Esophagus mucosa (tissue), 1 donor: ENCODE results near the gene ORAI1. TPM values are rescaled to one million over a fixed set of nuclear protein-coding genes. Genes with fewer than 3 reads are reported as not detected.
"Not testable (repeated sequence)": the region's sequence is repeated elsewhere in the genome, so short reads cannot be mapped to it uniquely, and the experiment has no call there.

Source experiments
- ATAC-seq: fragments of 200-7000 bp; cut with Tn5 transposase; one replicate; pipeline ENCODE4 v1.9.1; 2020
- total RNA-seq: library from RNA; stranded (reverse); gene quantifications from one replicate; pipeline ENCODE4 v1.2.4, GENCODE V29; 2023
- donor health status: DM: yes; HTN: yes; CAD: no.

The ORAI1 gene
- total RNA-seq, 1 donor from 2014 or later: 7.3 TPM

DNA sequence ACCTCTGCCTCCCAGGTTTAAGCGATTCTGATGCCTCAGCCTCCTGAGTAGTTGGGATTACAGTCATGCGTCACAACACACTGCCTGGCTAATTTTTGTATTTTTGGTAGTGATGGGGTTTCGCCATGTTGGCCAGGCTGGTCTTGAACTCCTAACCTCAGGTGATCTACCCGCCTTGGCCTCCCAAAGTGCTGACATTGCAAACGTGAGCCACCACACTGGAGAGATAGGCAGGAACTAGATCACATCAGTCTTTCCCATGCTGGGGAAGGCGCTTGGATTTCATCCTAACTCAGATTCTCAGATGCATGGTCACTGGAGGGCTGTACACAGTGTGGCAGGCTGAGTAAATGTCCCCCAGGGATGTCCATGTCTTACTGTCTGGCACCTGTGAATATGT is 18.0 kb upstream of the ORAI1 start:
- no peak for ATAC-seq

- no peak for ATAC-seq
Observed at GRCh38 chr12:121610239-121611149, 15.8 kb upstream of the ORAI1 start.

DNA sequence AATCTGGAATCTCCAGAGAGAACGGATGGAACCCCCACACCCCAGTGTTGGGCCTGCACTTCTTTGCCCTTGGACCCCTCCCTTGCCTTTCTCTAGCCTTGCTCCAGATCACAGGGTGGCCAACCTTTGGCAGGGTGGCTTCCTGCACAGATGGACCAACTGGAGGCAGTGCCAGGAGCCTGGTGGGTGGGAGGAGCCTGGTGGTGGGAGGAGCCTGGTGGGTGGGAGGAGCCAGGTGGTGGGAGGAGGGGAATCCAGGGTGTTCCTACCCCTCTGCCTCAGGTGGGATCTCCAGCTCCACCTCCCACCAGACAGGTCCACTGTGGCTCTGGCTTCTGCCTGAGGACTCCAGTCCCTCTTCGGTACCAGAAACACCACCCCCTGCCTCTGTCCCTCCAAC is 15.0 kb upstream of the ORAI1 start:
- ATAC-seq: peak; percentile 25

GRCh38 chr12:121613462-121613861 is 12.9 kb upstream of the ORAI1 start:
- ATAC-seq: no peak

- no peak for ATAC-seq
Observed at GRCh38 chr12:121614872-121615467, 11.4 kb upstream of the ORAI1 start.

- ATAC-seq: no peak
Observed at GRCh38 chr12:121618659-121619233, 7.6 kb upstream of the ORAI1 start.

GRCh38 chr12:121620333-121620891 is 5.9 kb upstream of the ORAI1 start:
- ATAC-seq: no peak

- peak; percentile 36 for ATAC-seq
Observed at GRCh38 chr12:121626853-121627640, 717 bp downstream of the ORAI1 start.

GRCh38 chr12:121628037-121628436 is 1.7 kb downstream of the ORAI1 start:
- ATAC-seq: no peak

DNA sequence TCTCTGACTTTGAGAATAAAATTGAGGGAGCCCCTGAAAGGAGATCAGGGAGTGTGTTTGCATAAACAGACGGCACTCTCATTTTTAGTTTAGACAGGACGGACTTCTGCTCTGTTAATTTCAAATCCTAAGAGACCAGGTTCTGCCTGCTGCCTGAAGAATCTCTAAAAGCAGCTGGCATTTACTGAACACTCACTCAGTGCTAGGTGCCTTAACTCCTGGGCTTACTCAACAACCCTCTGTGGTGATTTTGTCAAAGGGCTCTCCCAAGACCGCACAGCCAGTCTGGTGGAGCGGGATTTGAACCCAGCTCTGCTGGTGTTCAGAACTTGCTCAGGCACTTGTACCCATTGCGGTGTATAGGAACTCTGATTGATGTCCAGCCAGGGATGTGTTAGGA is 2.2 kb downstream of the ORAI1 start:
- no peak for ATAC-seq

- ATAC-seq: no peak
Observed at GRCh38 chr12:121630791-121631355, 4.5 kb downstream of the ORAI1 start.

DNA sequence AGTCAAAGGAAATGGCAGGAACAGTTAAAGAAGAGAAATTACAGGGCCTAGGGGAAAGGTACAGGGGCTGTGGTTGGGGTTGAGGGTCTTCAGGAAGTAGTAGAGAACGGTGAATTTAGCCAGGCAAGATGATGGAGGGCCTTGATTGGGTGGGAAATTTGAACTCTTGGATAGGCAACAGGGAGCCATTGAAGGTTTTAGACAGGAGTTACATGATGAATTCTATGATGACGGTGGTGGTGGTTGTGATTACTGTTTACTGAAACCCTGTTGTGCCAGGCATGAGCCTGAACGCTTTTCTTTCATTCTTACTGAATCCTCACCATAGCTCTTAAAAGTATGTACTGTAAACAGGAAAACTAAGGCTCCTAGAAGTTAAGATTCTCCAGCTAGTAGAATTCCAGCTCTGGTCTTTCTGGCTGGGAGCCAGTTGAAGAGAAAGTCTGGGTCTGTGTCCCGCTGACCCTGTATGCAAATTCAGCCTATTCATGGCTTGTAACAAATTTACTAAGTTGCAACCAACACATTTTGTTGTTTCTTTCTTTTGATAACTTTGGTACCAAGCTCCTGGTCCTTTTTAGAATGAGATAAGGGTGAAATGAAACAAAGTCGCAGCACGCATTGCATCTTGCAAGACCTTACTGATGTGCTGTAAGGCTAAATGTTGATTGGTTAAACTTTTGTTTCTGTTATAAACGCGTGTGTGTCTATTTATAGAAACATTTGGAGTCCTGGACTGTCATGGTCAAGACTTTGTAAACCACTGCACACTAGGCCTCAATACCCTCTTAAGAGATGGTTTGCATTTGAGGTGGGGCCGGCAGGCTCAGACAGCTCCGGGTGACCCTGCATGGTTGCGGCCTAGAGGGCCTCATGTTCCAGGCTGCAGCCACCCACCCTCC is 6.0 kb downstream of the ORAI1 start:
- ATAC-seq: no peak

- ATAC-seq: not testable (repeated sequence)
Observed at GRCh38 chr12:121633833-121634196, 7.5 kb downstream of the ORAI1 start.

DNA sequence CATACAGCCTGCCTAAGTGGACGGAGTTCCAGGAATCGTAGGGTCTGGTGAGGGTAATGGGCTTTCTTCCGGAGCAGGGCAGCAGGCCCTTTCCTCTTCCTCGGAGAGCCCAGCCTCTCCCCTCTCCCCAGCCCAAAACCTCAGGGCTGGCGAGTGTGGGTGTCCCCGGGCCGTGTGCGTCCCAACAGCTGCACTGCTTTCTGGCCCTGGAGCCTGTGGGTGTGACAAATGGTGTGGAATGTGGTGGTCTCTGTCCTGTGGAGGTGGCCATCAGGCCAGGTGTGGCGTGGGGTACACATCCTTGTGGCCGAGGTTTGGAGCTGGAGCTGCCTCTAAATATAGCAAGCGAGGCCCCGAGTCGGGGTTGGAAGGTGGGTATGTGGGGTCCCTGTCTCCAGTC is 8.5 kb downstream of the ORAI1 start:
- no peak for ATAC-seq

- ATAC-seq: peak; percentile 54
Observed at GRCh38 chr12:121637231-121637914, 11.0 kb downstream of the ORAI1 start.

- peak; percentile 27 for ATAC-seq
Observed at GRCh38 chr12:121638298-121639202, 12.2 kb downstream of the ORAI1 start.

DNA sequence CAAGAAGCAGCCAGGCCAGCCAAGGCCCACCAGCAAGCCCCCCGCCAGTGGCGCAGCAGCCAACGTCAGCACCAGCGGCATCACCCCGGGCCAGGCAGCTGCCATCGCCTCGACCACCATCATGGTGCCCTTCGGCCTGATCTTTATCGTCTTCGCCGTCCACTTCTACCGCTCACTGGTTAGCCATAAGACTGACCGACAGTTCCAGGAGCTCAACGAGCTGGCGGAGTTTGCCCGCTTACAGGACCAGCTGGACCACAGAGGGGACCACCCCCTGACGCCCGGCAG is 15.0 kb downstream of the ORAI1 start:
- ATAC-seq: no peak

DNA sequence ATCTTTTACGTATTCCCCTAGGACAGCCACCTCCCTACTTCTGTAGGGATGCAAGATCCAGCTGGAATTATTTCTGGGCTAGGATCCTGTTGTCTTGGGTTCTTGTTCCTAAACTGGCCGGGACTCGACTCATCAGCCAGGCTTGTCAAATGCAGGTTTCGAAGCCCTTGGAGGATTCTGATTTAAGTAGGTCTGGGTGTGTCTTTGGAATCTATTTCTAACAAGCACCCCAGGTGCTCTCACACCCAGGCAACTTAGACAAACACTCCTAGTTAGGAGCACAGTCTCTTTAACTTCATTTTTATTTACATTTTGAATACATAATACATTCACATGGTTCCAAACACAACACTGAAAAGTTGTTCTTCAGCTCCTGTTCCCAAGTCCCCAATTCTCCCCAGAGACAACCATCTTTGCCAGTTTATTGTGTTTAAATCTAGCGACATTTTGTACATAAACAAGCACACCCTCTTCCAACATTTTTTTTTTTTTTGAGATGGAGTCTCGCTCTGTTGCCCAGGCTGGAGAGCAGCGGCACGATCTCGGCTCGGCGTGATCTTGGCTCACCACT is 22.2 kb downstream of the ORAI1 start:
- ATAC-seq: peak; percentile 21

GRCh38 chr12:121649322-121649721 is 23.0 kb downstream of the ORAI1 start:
- peak; percentile 30 for ATAC-seq
